ENCODE results near the gene MAP1LC3A. TPM values are rescaled to one million over a fixed set of nuclear protein-coding genes. Genes with fewer than 3 reads are reported as not detected.

MAP1LC3A gene
- total RNA-seq, 1 donor from 2014 or later: 33.6 TPM

- no peak for DNase-seq (ENCODE audit: low spot score)
- Mint-ChIP-seq H3K4me1 (ENCODE audit: unreplicated experiment) (peaks cover 19% of the 10 kb centered on the region), H3K27me3 (ENCODE audit: unreplicated experiment) (peaks cover 7% of the 10 kb centered on the region), H3K4me3 (ENCODE audit: unreplicated experiment) (no peak overlapping the region), H3K27ac (ENCODE audit: unreplicated experiment) (peak overlapping the region; percentile 65), H3K9me3 (ENCODE audit: unreplicated experiment) (no peaks in the 10 kb centered on the region), H3K36me3 (ENCODE audit: low read depth, unreplicated experiment) (peaks cover 3% of the 10 kb centered on the region)
- no peak for TF ChIP-seq CTCF (IDR thresholded peaks at IDR 0.05; ENCODE audit: unreplicated experiment)
Observed at GRCh38 chr20:34581341-34582184, 23.0 kb downstream of the MAP1LC3A start.

- DNase-seq (ENCODE audit: low spot score): no peak
- no peaks in the 10 kb centered on the region for H3K9me3 Mint-ChIP-seq (ENCODE audit: unreplicated experiment)
- H3K36me3 Mint-ChIP-seq (ENCODE audit: low read depth, unreplicated experiment): peaks cover 3% of the 10 kb centered on the region
- no peak for TF ChIP-seq CTCF (IDR thresholded peaks at IDR 0.05; ENCODE audit: unreplicated experiment)
- peaks cover 19% of the 10 kb centered on the region for H3K4me1 Mint-ChIP-seq (ENCODE audit: unreplicated experiment)
- peaks cover 7% of the 10 kb centered on the region for H3K27me3 Mint-ChIP-seq (ENCODE audit: unreplicated experiment)
- no peak overlapping the region for H3K4me3 Mint-ChIP-seq (ENCODE audit: unreplicated experiment)
- peak overlapping the region; percentile 65 for H3K27ac Mint-ChIP-seq (ENCODE audit: unreplicated experiment)
Observed at GRCh38 chr20:34582221-34582620, 23.7 kb downstream of the MAP1LC3A start.

- no peak overlapping the region for H3K27ac Mint-ChIP-seq (ENCODE audit: unreplicated experiment)
- no peaks in the 10 kb centered on the region for H3K9me3 Mint-ChIP-seq (ENCODE audit: unreplicated experiment)
- H3K36me3 Mint-ChIP-seq (ENCODE audit: low read depth, unreplicated experiment): peaks cover 3% of the 10 kb centered on the region
- peaks cover 19% of the 10 kb centered on the region for H3K4me1 Mint-ChIP-seq (ENCODE audit: unreplicated experiment)
- DNase-seq (ENCODE audit: low spot score): no peak
- no peak overlapping the region for H3K4me3 Mint-ChIP-seq (ENCODE audit: unreplicated experiment)
- peaks cover 7% of the 10 kb centered on the region for H3K27me3 Mint-ChIP-seq (ENCODE audit: unreplicated experiment)
- TF ChIP-seq CTCF (IDR thresholded peaks at IDR 0.05; ENCODE audit: unreplicated experiment): no peak
Observed at GRCh38 chr20:34582911-34583310, 24.4 kb downstream of the MAP1LC3A start.

- H3K36me3 Mint-ChIP-seq (ENCODE audit: low read depth, unreplicated experiment): peaks cover 3% of the 10 kb centered on the region
- peaks cover 7% of the 10 kb centered on the region for H3K27me3 Mint-ChIP-seq (ENCODE audit: unreplicated experiment)
- no peak overlapping the region for H3K4me3 Mint-ChIP-seq (ENCODE audit: unreplicated experiment)
- peaks cover 19% of the 10 kb centered on the region for H3K4me1 Mint-ChIP-seq (ENCODE audit: unreplicated experiment)
- no peak for DNase-seq (ENCODE audit: low spot score)
- H3K27ac Mint-ChIP-seq (ENCODE audit: unreplicated experiment): no peak overlapping the region
- no peak for TF ChIP-seq CTCF (IDR thresholded peaks at IDR 0.05; ENCODE audit: unreplicated experiment)
- no peaks in the 10 kb centered on the region for H3K9me3 Mint-ChIP-seq (ENCODE audit: unreplicated experiment)
Observed at GRCh38 chr20:34583544-34583943, 25.0 kb downstream of the MAP1LC3A start.

GRCh38 chr20:34585019-34585418 lies 26.5 kb downstream of the MAP1LC3A start:
- H3K36me3 Mint-ChIP-seq (ENCODE audit: low read depth, unreplicated experiment): peaks cover 3% of the 10 kb centered on the region
- no peak overlapping the region for H3K27ac Mint-ChIP-seq (ENCODE audit: unreplicated experiment)
- no peak for TF ChIP-seq CTCF (IDR thresholded peaks at IDR 0.05; ENCODE audit: unreplicated experiment)
- peaks cover 7% of the 10 kb centered on the region for H3K27me3 Mint-ChIP-seq (ENCODE audit: unreplicated experiment)
- H3K9me3 Mint-ChIP-seq (ENCODE audit: unreplicated experiment): no peaks in the 10 kb centered on the region
- DNase-seq (ENCODE audit: low spot score): no peak
- H3K4me1 Mint-ChIP-seq (ENCODE audit: unreplicated experiment): peaks cover 19% of the 10 kb centered on the region
- H3K4me3 Mint-ChIP-seq (ENCODE audit: unreplicated experiment): no peak overlapping the region
